Endometrial microvascular endothelial cells (primary cell): Measurements from ENCODE around the gene TECPR2. TPM values are rescaled to one million over a fixed set of nuclear protein-coding genes. Genes with fewer than 3 reads are reported as not detected.

Source experiments
- in situ Hi-C: cut with HindIII; loops from 2 replicates; pipeline ENCODE4 v1.10.0; 2017; ENCODE audit warnings: low sequenced_read_pairs, low pct_unique_long_range_greater_than_20kb; ENCODE audit errors: inconsistent ontology term
- total RNA-seq: library from RNA; depleted of rRNA; stranded (reverse); fragments of >200 nt; gene quantifications from one replicate; pipeline ENCODE4 v1.2.3, GENCODE V29; 2015; ENCODE audit errors: inconsistent ontology term

Gene TECPR2
- total RNA-seq, 1 donor from 2014 or later: 8.9 TPM

DNA sequence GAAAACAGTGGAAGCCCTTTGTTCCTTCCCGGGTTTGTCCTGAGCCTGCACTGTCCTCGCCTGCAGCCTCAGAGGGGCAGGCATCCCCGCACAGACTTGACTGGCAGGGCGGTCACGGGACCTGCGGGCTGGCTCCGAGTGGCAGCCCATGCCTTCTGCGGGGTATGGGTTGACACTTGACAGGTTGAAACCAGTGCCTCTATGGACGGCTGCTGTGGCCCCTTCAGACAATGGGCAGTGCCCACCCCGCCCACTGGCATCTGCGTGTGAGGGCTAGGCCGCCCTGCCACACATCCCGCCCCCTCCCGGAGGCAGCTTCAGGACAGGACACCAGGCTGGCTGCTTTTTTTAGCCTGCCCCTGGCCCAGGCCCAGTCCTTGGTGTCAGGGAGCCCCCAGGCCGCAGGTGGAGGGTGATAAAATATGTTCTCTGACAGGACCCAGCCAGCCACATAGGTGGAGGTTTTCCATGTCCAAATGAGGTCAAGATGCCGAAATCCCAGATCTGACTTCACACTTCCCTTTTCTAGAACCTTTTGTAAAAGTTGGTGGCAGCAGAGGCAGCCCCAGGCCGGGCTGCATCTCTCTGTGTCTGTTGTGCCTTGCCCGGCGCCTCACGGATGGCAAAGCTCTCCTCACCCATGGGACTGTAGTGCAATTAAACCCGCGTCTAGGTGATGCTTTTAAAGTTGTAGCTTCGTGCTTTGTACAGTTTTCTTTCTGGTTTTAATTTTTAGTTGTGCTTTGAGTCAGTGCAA, 136.8 kb downstream of the TECPR2 start:
- in situ Hi-C loops: loop anchor here (10.0 kb wide), 1 partner anchor 55 kb away; no protein-coding TSS in a partner anchor

DNA sequence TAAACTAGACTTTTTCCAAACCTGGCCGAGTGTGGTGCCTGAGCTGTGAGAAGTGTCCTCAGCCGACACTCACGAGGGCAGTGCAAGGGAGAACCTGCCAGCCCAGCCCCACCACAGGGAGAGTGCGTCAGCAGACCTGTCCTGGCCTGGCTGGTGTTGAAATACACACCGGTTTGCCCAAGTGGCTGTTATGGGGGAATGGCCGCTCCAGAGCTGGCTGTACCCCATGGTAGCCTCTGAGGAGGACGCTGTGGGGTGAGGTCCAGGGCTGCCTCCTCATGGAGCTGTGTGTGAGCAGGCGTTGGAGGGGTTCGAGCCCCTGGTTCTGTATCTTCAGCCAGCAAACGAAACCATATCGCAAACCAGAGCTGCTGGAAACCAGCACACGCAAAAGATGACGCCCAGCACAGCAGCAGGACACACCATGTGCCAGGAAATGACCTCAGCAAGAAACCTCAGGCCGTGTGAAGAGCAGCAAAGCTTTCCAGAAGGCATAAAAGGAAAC, 137.5 kb downstream of the TECPR2 start:
- in situ Hi-C loops: loop anchor here (10.0 kb wide), 1 partner anchor 55 kb away; no protein-coding TSS in a partner anchor

- in situ Hi-C loops: loop anchor here (10.0 kb wide), 1 partner anchor 56 kb away; no protein-coding TSS in a partner anchor
These were observed 138.0 kb downstream of the TECPR2 start for GRCh38 chr14:102500713-102501112.

GRCh38 chr14:102501751-102502315, 139.1 kb downstream of the TECPR2 start:
- in situ Hi-C loops: loop anchor here (10.0 kb wide), 1 partner anchor 57 kb away; no protein-coding TSS in a partner anchor

GRCh38 chr14:102502571-102502970, 139.8 kb downstream of the TECPR2 start:
- in situ Hi-C loops: loop anchor here (10.0 kb wide), 1 partner anchor 58 kb away; no protein-coding TSS in a partner anchor

DNA sequence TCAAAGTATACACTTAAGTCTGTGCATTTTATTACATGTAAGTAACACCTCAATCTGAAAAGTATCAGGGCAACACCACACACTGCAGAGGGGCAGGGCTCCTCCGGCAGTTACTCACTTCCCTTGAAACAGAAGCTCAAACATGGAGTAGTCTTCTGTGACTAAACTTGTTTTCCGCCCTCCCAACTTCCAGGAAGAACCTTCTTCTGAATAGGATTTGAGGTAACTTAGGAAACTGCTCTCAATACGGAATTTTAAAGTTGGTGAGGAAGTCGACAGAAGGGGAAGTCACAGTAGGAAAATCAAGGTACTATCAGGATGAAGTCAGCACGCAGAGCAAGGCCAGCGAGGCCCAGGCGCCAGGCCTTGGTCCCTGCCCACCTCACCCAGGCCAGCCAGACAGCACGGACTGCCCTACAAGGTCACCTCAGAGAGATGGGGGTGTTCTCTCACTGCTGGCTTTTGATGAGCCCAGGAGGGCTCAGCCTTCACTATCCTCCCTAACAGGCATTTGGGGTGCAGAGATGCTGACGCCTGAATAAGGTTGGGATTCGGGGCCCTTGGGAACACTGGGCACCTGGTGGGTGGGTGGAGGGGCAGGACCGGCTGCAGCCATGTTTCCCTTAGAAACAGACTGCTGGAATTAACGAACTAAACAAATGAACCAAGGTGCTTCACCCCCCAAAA, 141.0 kb downstream of the TECPR2 start:
- in situ Hi-C loops: loop anchor here (10.0 kb wide), 1 partner anchor 59 kb away; no protein-coding TSS in a partner anchor

DNA sequence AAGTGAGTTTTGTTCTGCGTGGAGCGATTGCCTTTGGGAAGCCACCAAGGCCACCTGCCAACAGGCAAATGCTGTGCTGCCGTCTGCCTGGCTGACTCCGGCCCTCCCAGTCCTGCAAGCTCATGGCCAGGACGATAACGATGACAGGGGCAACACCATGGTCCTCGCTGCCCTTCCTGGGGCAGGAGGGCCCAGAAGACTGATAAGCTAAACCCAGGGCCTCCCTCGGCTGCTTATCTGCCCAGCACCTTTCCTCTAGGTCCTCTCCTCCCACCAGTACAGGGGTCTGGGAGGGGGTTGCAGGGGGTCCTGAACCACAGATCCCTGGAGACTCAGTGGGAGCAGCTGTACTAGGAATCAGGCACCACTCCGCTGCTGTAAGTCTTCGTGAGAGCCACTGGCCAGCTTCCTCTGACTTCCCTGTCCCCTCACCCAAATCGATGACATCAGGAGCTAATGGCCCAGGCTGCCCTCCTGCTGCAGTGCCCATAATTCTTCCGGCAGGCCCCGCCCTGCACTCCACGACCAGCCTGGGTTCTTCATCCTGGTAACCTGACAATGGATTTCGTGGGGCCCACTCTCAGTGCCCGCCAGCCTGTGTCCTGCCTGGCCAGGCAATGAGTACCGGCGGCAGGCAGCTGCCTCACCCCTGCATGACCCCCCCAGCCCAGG, 141.7 kb downstream of the TECPR2 start:
- in situ Hi-C loops: loop anchor here (10.0 kb wide), 1 partner anchor 60 kb away; no protein-coding TSS in a partner anchor

- in situ Hi-C loops: loop anchor here (10.0 kb wide), 1 partner anchor 60 kb away; no protein-coding TSS in a partner anchor
These were observed 142.4 kb downstream of the TECPR2 start for GRCh38 chr14:102505000-102505619.

GRCh38 chr14:102505775-102506625, 143.3 kb downstream of the TECPR2 start:
- in situ Hi-C loops: loop anchor here (10.0 kb wide), 1 partner anchor 61 kb away; no protein-coding TSS in a partner anchor

GRCh38 chr14:102506626-102506925, 143.8 kb downstream of the TECPR2 start:
- in situ Hi-C loops: loop anchor here (10.0 kb wide), 1 partner anchor 62 kb away; no protein-coding TSS in a partner anchor

GRCh38 chr14:102507081-102507856, 144.5 kb downstream of the TECPR2 start:
- in situ Hi-C loops: loop anchor here (10.0 kb wide), 1 partner anchor 62 kb away; no protein-coding TSS in a partner anchor

GRCh38 chr14:102507857-102508312, 145.1 kb downstream of the TECPR2 start:
- in situ Hi-C loops: loop anchor here (10.0 kb wide), 1 partner anchor 63 kb away; no protein-coding TSS in a partner anchor

GRCh38 chr14:102508410-102508773, 145.7 kb downstream of the TECPR2 start:
- in situ Hi-C loops: loop anchor here (10.0 kb wide), 1 partner anchor 64 kb away; no protein-coding TSS in a partner anchor

- in situ Hi-C loops: loop anchor here (10.0 kb wide), 1 partner anchor 64 kb away; no protein-coding TSS in a partner anchor
These were observed 146.3 kb downstream of the TECPR2 start for GRCh38 chr14:102508774-102509745.
